Liver (tissue), 3 donors: ENCODE data around the gene FAT1.

Experiments used
- EGR1 ChIP-seq, 2 donors: IDR thresholded peaks; 2 replicates each; pipeline ENCODE4 v1.6.1; 2016 to 2018; ENCODE audit warnings: antibody characterized with exemption in 2 of 2, low read depth in 2 of 2
- FOXA1 ChIP-seq: IDR thresholded peaks from 2 replicates; pipeline ENCODE4 v1.6.1; 2016; ENCODE audit warnings: antibody characterized with exemption
- GABPA ChIP-seq, 2 donors: IDR thresholded peaks in 1 of 2; conservative IDR thresholded peaks in 1 of 2; 2 replicates each; pipeline ENCODE4 v1.6.1; 2016; ENCODE audit warnings: antibody characterized with exemption in 2 of 2, mild to moderate bottlenecking in 1 of 2, moderate library complexity in 1 of 2
- HNF4A ChIP-seq, 2 donors: conservative IDR thresholded peaks; 2 replicates each; pipeline ENCODE4 v1.6.1; 2016; ENCODE audit warnings: antibody characterized with exemption in 2 of 2, mild to moderate bottlenecking in 2 of 2
- JUND ChIP-seq, 2 donors: IDR thresholded peaks; 2 replicates each; pipeline ENCODE4 v1.6.1; 2016; ENCODE audit warnings: antibody characterized with exemption in 2 of 2
- MAX ChIP-seq: IDR thresholded peaks from 2 replicates; pipeline ENCODE4 v1.6.1; 2016; ENCODE audit warnings: antibody characterized with exemption
- RAD21 ChIP-seq, 2 donors: IDR thresholded peaks; 2 replicates each; pipeline ENCODE4 v1.6.1; 2016; ENCODE audit warnings: antibody characterized with exemption in 2 of 2, mild to moderate bottlenecking in 2 of 2
- RXRA ChIP-seq, 2 donors: IDR thresholded peaks; 2 replicates each; pipeline ENCODE4 v1.6.1; 2017 to 2018; ENCODE audit warnings: antibody characterized with exemption in 2 of 2, mild to moderate bottlenecking in 1 of 2
- SP1 ChIP-seq: IDR thresholded peaks from 2 replicates; pipeline ENCODE4 v1.6.1; 2018; ENCODE audit warnings: antibody characterized with exemption, mild to moderate bottlenecking
- TAF1 ChIP-seq: conservative IDR thresholded peaks from 2 replicates; pipeline ENCODE4 v1.6.1; 2016; ENCODE audit warnings: antibody characterized with exemption, mild to moderate bottlenecking
- YY1 ChIP-seq: IDR thresholded peaks from 2 replicates; pipeline ENCODE4 v1.6.1; 2016; ENCODE audit warnings: antibody characterized with exemption, mild to moderate bottlenecking
- TF ChIP-seq, protein P1 (sequence below): fragments of 150-350 bp; IDR thresholded peaks from 2 replicates; pipeline ENCODE4 v1.5.1; 2017; ENCODE audit warnings: improper control_type of control experiment, low read depth, low read length; ENCODE audit not compliant: missing input control
- TF ChIP-seq, protein P2 (sequence below): IDR thresholded peaks from 2 replicates; pipeline ENCODE4 v1.6.1; 2016; ENCODE audit warnings: antibody characterized with exemption
- TF ChIP-seq, protein P3 (sequence below): IDR thresholded peaks from 2 replicates; pipeline ENCODE4 v1.6.1; 2016; ENCODE audit warnings: antibody characterized with exemption, mild to moderate bottlenecking
- donor health status: healthy.
- donor health status: healthy.

- no peak for TF ChIP-seq JUND (IDR thresholded peaks at IDR 0.05)
- TF ChIP-seq, protein P1, sequence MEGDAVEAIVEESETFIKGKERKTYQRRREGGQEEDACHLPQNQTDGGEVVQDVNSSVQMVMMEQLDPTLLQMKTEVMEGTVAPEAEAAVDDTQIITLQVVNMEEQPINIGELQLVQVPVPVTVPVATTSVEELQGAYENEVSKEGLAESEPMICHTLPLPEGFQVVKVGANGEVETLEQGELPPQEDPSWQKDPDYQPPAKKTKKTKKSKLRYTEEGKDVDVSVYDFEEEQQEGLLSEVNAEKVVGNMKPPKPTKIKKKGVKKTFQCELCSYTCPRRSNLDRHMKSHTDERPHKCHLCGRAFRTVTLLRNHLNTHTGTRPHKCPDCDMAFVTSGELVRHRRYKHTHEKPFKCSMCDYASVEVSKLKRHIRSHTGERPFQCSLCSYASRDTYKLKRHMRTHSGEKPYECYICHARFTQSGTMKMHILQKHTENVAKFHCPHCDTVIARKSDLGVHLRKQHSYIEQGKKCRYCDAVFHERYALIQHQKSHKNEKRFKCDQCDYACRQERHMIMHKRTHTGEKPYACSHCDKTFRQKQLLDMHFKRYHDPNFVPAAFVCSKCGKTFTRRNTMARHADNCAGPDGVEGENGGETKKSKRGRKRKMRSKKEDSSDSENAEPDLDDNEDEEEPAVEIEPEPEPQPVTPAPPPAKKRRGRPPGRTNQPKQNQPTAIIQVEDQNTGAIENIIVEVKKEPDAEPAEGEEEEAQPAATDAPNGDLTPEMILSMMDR: no peak
- TF ChIP-seq, protein P2, sequence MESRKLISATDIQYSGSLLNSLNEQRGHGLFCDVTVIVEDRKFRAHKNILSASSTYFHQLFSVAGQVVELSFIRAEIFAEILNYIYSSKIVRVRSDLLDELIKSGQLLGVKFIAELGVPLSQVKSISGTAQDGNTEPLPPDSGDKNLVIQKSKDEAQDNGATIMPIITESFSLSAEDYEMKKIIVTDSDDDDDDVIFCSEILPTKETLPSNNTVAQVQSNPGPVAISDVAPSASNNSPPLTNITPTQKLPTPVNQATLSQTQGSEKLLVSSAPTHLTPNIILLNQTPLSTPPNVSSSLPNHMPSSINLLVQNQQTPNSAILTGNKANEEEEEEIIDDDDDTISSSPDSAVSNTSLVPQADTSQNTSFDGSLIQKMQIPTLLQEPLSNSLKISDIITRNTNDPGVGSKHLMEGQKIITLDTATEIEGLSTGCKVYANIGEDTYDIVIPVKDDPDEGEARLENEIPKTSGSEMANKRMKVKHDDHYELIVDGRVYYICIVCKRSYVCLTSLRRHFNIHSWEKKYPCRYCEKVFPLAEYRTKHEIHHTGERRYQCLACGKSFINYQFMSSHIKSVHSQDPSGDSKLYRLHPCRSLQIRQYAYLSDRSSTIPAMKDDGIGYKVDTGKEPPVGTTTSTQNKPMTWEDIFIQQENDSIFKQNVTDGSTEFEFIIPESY: no peak
- no peak for TF ChIP-seq TAF1
- TF ChIP-seq RAD21 (IDR thresholded peaks at IDR 0.05): no peak
- no peak for TF ChIP-seq MAX
- no peak for TF ChIP-seq HNF4A (conservative IDR thresholded peaks at IDR 0.05)
- no peak for TF ChIP-seq FOXA1
- TF ChIP-seq YY1: no peak
- TF ChIP-seq, protein P3, sequence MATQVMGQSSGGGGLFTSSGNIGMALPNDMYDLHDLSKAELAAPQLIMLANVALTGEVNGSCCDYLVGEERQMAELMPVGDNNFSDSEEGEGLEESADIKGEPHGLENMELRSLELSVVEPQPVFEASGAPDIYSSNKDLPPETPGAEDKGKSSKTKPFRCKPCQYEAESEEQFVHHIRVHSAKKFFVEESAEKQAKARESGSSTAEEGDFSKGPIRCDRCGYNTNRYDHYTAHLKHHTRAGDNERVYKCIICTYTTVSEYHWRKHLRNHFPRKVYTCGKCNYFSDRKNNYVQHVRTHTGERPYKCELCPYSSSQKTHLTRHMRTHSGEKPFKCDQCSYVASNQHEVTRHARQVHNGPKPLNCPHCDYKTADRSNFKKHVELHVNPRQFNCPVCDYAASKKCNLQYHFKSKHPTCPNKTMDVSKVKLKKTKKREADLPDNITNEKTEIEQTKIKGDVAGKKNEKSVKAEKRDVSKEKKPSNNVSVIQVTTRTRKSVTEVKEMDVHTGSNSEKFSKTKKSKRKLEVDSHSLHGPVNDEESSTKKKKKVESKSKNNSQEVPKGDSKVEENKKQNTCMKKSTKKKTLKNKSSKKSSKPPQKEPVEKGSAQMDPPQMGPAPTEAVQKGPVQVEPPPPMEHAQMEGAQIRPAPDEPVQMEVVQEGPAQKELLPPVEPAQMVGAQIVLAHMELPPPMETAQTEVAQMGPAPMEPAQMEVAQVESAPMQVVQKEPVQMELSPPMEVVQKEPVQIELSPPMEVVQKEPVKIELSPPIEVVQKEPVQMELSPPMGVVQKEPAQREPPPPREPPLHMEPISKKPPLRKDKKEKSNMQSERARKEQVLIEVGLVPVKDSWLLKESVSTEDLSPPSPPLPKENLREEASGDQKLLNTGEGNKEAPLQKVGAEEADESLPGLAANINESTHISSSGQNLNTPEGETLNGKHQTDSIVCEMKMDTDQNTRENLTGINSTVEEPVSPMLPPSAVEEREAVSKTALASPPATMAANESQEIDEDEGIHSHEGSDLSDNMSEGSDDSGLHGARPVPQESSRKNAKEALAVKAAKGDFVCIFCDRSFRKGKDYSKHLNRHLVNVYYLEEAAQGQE: no peak
- no peak for TF ChIP-seq SP1
- no peak for TF ChIP-seq GABPA (IDR thresholded peaks at IDR 0.05 in 1 of 2, conservative IDR thresholded peaks at IDR 0.05 in 1 of 2)
- no peak for TF ChIP-seq EGR1 (IDR thresholded peaks at IDR 0.05; ENCODE audit: low read depth in 2 of 2)
- TF ChIP-seq RXRA (IDR thresholded peaks at IDR 0.05): no peak
Measured at GRCh38 chr4:186707574-186707973, 16.1 kb downstream of the FAT1 start.
